DMS53 treated with DMSO at 0.1 percent for 48 hours (cell line): ENCODE data around the gene COMT.

ENCODE experiments used
- DNase-seq: peaks from one replicate; lab custom pipeline; 2025; ENCODE audit not compliant: unreplicated experiment; lab: John Stamatoyannopoulos, UW

Gene COMT

GRCh38 chr22:19955241-19956128, 13.9 kb downstream of the COMT start:
- no peak for DNase-seq

GRCh38 chr22:19957445-19957844, 15.9 kb downstream of the COMT start:
- no peak for DNase-seq

GRCh38 chr22:19958083-19959042, 16.8 kb downstream of the COMT start:
- no peak for DNase-seq

GRCh38 chr22:19959043-19959586, 17.5 kb downstream of the COMT start:
- no peak for DNase-seq

- DNase-seq: no peak
These were observed 18.3 kb downstream of the COMT start for GRCh38 chr22:19959587-19960490.

- DNase-seq: no peak
These were observed 19.1 kb downstream of the COMT start for GRCh38 chr22:19960491-19961200.

- DNase-seq: no peak
These were observed 19.6 kb downstream of the COMT start for GRCh38 chr22:19961201-19961580.

GRCh38 chr22:19961868-19962245, 20.3 kb downstream of the COMT start:
- no peak for DNase-seq

- peak; percentile 17 for DNase-seq
These were observed 20.8 kb downstream of the COMT start for GRCh38 chr22:19962246-19962908.

- peak; percentile 60 for DNase-seq
These were observed 21.6 kb downstream of the COMT start for GRCh38 chr22:19962909-19963806.

- no peak for DNase-seq
These were observed 22.5 kb downstream of the COMT start for GRCh38 chr22:19963863-19964642.

GRCh38 chr22:19964701-19965386, 23.3 kb downstream of the COMT start:
- DNase-seq: no peak

- DNase-seq: no peak
These were observed 24.5 kb downstream of the COMT start for GRCh38 chr22:19965771-19966709.

- no peak for DNase-seq
These were observed 25.6 kb downstream of the COMT start for GRCh38 chr22:19966908-19967750.

GRCh38 chr22:19967850-19968449, 26.4 kb downstream of the COMT start:
- DNase-seq: no peak
